ENCODE data around the gene EP400.

The EP400 gene

DNA sequence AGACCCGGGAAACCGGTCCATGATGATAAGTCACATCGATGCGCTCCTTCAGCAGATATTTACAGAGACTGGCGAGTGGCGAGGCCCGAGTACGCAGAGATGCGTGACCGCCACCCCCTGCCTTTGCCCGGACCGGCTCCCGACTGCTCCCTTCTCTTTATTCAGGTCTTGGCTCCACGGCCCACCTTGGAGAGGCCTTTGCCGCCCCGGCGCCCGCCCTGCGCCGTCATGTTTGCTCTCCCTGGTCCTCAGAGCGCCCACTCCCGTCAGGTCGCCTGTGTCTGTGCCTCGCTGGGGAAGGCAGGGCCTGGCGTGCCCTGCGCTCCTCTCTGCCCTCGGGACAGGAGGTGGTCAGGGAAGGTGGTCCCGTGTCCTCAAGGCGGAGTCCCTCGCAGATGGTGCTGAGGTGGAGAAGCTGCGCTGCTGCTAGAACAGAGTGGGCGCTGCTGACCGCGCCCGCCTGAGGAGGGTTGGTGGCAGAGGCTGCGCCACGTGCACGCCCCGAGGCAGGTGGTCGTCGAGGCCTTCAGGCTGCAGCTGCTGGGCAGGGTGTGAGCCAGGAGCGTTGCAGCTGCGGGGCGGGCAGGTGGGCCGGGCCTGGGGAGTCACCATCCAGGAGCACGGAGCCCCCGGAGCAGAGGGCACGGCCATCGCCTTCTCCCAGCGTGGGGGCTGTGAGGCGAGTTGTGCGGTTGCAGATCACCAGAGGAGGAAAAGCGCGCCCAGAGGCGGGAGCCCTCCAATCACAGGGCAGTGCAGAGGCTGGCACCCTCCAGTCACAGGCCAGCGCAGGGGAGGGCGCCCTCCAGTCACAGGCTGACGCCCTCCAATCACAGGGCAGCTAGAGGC, 167.2 kb downstream of the EP400 start:
- TF ChIP-seq, protein P1, sequence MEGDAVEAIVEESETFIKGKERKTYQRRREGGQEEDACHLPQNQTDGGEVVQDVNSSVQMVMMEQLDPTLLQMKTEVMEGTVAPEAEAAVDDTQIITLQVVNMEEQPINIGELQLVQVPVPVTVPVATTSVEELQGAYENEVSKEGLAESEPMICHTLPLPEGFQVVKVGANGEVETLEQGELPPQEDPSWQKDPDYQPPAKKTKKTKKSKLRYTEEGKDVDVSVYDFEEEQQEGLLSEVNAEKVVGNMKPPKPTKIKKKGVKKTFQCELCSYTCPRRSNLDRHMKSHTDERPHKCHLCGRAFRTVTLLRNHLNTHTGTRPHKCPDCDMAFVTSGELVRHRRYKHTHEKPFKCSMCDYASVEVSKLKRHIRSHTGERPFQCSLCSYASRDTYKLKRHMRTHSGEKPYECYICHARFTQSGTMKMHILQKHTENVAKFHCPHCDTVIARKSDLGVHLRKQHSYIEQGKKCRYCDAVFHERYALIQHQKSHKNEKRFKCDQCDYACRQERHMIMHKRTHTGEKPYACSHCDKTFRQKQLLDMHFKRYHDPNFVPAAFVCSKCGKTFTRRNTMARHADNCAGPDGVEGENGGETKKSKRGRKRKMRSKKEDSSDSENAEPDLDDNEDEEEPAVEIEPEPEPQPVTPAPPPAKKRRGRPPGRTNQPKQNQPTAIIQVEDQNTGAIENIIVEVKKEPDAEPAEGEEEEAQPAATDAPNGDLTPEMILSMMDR (conservative IDR thresholded peaks at IDR 0.05; ENCODE audit: low read depth, low read length), result no peak
- no peak overlapping the region for H3K4me3 ChIP-seq (ENCODE audit: low read depth, low read length)
- no peak for DNase-seq (ENCODE audit: low read depth)

DNA sequence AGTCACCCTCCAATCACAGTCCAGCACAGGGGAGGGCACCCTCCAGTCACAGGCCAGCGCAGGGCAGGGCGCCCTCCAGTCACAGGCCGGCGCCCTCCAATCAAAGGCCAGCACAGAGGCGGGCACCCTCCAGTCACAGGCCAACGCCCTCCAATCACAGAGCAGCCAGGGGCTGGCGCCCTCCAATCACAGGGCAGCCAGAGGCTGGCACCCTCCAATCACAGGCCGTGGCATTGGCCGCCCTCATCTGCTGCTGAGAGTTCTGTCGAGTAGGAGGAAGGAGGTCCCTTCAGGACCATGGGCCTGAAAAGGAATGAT, 167.8 kb downstream of the EP400 start:
- H3K4me3 ChIP-seq (ENCODE audit: low read depth, low read length), result no peak overlapping the region
- TF ChIP-seq, protein P1 (conservative IDR thresholded peaks at IDR 0.05; ENCODE audit: low read depth, low read length), result no peak
- DNase-seq (ENCODE audit: low read depth), result no peak

DNA sequence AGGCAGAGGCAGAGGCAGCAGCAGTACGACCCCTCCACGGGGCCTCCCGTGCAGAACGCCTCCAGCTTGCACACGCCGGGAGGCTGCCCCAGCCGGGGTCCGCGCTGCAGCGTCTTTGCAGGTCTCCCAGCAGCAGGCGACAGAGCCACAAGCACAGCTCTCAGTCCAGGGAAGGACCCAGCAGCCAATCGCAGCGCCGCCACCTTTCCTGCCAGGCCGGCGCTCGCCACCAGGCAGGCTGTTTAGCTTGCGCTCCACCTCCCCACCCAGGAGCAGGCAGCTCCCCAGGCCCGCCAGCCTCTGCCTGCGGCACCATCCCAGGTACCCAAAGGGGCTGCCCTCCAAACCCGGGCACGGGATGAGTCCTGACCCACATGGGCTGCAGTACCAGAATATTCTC, 169.1 kb downstream of the EP400 start:
- DNase-seq (ENCODE audit: low read depth), result no peak
- no peak overlapping the region for H3K4me3 ChIP-seq (ENCODE audit: low read depth, low read length)
- TF ChIP-seq, protein P1 (conservative IDR thresholded peaks at IDR 0.05; ENCODE audit: low read depth, low read length), result no peak

- TF ChIP-seq, protein P1 (conservative IDR thresholded peaks at IDR 0.05; ENCODE audit: low read depth, low read length), result no peak
- H3K4me3 ChIP-seq (ENCODE audit: low read depth, low read length), result no peak overlapping the region
- DNase-seq (ENCODE audit: low read depth), result no peak
These were observed 171.5 kb downstream of the EP400 start for GRCh38 chr12:132121283-132121682.

GRCh38 chr12:132123970-132124765, 174.4 kb downstream of the EP400 start:
- no peak overlapping the region for H3K4me3 ChIP-seq (ENCODE audit: low read depth, low read length)
- TF ChIP-seq, protein P1 (conservative IDR thresholded peaks at IDR 0.05; ENCODE audit: low read depth, low read length), result no peak
- DNase-seq (ENCODE audit: low read depth), result no peak

DNA sequence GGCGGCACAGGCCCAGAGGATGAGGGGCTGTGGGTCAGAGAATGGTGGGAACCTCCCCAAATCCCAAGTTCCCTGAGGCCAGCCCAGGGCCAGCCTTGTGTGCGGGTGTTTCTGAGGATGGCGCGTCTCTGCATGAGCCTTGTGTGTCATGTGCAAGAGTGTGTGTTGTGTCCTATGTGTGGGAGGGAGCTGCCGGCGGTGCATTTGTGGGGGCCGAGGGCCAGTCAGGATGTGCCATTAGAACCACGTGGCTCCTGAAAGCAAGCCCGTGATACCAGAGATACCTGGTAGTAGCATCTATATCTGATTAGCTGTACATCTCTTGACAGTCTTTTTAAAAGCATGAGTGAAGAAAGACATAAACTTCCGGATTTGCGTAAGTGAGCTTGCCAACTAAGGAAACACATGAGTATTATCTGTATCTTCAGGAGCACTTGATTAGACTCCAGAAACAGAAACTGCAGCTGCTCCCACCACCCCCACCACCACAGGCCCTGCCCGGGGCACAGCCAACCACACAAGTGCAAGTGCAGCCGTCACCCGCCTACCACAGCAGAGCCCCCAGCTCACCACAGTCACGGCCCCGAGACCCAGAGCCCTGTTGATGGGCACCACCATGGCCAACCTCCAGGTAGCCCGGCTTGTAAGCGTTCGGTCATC, 175.2 kb downstream of the EP400 start:
- no peak overlapping the region for H3K4me3 ChIP-seq (ENCODE audit: low read depth, low read length)
- TF ChIP-seq, protein P1 (conservative IDR thresholded peaks at IDR 0.05; ENCODE audit: low read depth, low read length), result no peak
- no peak for DNase-seq (ENCODE audit: low read depth)
